Urinary bladder (tissue), 4 donors: ENCODE data around the gene SLC25A43. TPM values are rescaled to one million over a fixed set of nuclear protein-coding genes. Genes with fewer than 3 reads are reported as not detected.

Experiments used
- DNase-seq: peaks from one replicate; pipeline ENCODE4 v3.0.0-alpha.2; 2015; ENCODE audit errors: extremely low spot score
- H3K27ac ChIP-seq: one replicate; pipeline ENCODE4 v1.5.1; 2013; ENCODE audit warnings: low read depth, mild to moderate bottlenecking, moderate library complexity
- H3K36me3 ChIP-seq: one replicate; pipeline ENCODE4 v1.6.1; 2013; ENCODE audit warnings: mild to moderate bottlenecking, moderate library complexity; ENCODE audit not compliant: insufficient read depth
- H3K4me1 ChIP-seq: one replicate; pipeline ENCODE4 v1.6.1; 2013; ENCODE audit warnings: mild to moderate bottlenecking, moderate library complexity; ENCODE audit not compliant: insufficient read depth
- H3K4me3 ChIP-seq: one replicate; pipeline ENCODE4 v1.5.1; 2013; ENCODE audit warnings: low read depth, low read length
- WGBS: extraction: QIAGEN DNeasy Blood & Tissue Kit; methylation state at CpG from one replicate; pipeline ENCODE4 v1.1.7; 2013; 5-methylcytosine and 5-hydroxymethylcytosine counted together
- polyA plus RNA-seq: library from polyadenylated mRNA; stranded (reverse); fragments of 200-250 nt; gene quantifications from one replicate; pipeline ENCODE4 v1.2.3, GENCODE V29; 2013
- total RNA-seq: library from RNA; depleted of rRNA; stranded (reverse); fragments of >200 nt; gene quantifications from one replicate; pipeline ENCODE4 v1.2.3, GENCODE V29; 2014
- donor health status: healthy with polysubstance abuse.
- donor health status: healthy.

The SLC25A43 gene
- total and polyA plus RNA-seq, 2 donors, result 12.1 to 12.4 TPM

DNA sequence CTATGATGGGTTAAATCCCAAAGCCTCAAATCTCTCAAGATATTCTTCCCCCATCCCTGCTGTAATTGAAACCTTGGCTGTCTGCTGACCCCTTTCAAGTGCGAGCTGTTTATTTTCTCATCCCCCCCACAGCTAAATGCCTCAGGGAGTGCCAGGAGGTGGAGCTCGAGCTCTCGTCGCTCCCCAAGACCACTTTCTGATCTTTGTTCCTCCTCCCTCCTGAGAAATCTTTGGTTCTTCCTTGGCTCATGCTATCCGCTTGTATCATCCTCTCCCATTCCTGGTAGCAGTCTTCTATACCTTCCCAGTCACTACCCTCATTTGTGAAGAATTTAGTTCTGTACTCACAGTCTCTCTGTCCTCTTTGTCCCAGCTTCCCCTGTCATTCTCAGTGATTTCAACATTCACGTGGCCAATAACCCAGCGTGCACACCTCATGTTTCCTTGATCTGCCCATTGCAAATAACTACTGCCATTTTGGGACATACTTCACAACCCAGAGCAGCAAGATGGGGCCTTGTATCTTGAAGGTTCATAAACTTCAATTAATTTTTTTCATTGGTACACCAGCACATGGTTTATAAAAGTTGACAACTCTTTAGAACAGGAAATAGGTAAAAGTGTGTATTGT, 9.2 kb upstream of the SLC25A43 start:
- Histone ChIP-seq H3K4me3 (no peak overlapping the region), H3K36me3 (no peaks in the 10 kb centered on the region), H3K27ac (no peak overlapping the region), H3K4me1 (no peaks in the 10 kb centered on the region)
- DNase-seq, result no peak
- 47% methylated on average over 7 of the region's 7 CpGs for WGBS

GRCh38 chrX:119391279-119391678, 7.9 kb upstream of the SLC25A43 start:
- WGBS, result 73% methylated on average over 7 of the region's 8 CpGs
- no peaks in the 10 kb centered on the region for H3K4me1 ChIP-seq
- DNase-seq, result no peak

GRCh38 chrX:119393144-119393543, 6.0 kb upstream of the SLC25A43 start:
- H3K4me1 ChIP-seq, result no peaks in the 10 kb centered on the region
- no peak for DNase-seq
- WGBS, result 86% methylated on average over 2 of the region's 2 CpGs

More at GRCh38 chrX:119391279-119391678, 7.9 kb upstream of the SLC25A43 start:
- no peak overlapping the region for H3K4me3 ChIP-seq
- no peak overlapping the region for H3K27ac ChIP-seq
- no peaks in the 10 kb centered on the region for H3K36me3 ChIP-seq

DNA sequence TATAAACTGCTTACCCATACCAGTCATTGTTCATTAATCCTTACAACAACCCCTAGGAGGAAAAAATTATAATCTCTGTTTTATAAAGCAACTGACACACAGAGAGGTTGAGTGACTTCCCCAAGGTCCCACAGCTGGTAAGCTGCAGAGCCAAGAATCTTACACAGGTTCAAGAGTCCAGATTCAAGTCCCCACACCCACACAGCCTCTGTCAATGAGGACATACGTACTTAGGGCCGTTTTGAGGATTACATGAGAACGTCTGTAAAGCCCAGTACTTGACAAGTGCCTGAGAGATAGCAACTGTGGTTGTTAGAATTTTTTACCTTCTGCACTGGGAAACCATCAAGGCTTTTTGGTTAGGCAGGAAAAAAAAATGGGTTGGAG, 556 bp upstream of the SLC25A43 start:
- DNase-seq, result no peak
- Histone ChIP-seq H3K36me3 (no peaks in the 10 kb centered on the region), H3K4me3 (peak overlapping the region; percentile 71), H3K4me1 (no peaks in the 10 kb centered on the region), H3K27ac (no peak overlapping the region)
- WGBS, result 2% methylated on average over 3 of the region's 3 CpGs

More at GRCh38 chrX:119393144-119393543, 6.0 kb upstream of the SLC25A43 start:
- H3K4me3 ChIP-seq, result no peak overlapping the region
- no peak overlapping the region for H3K27ac ChIP-seq
- H3K36me3 ChIP-seq, result no peaks in the 10 kb centered on the region

- 3% methylated on average over 12 of the region's 12 CpGs for WGBS
- no peak for DNase-seq
- peak overlapping the region; percentile 71 for H3K4me3 ChIP-seq
Measured at GRCh38 chrX:119399772-119400101, 601 bp downstream of the SLC25A43 start.

GRCh38 chrX:119401569-119401968, 2.4 kb downstream of the SLC25A43 start:
- 82% methylated on average over 4 of the region's 4 CpGs for WGBS
- DNase-seq, result no peak
- no peaks in the 10 kb centered on the region for H3K36me3 ChIP-seq
- H3K4me1 ChIP-seq, result no peaks in the 10 kb centered on the region
- H3K27ac ChIP-seq, result no peak overlapping the region
- no peak overlapping the region for H3K4me3 ChIP-seq

More at GRCh38 chrX:119399772-119400101, 601 bp downstream of the SLC25A43 start:
- Histone ChIP-seq H3K4me1 (no peaks in the 10 kb centered on the region), H3K36me3 (no peaks in the 10 kb centered on the region), H3K27ac (peak overlapping the region; percentile 79)

GRCh38 chrX:119402588-119402987, 3.5 kb downstream of the SLC25A43 start:
- 90% methylated on average over 4 of the region's 4 CpGs for WGBS
- Histone ChIP-seq H3K4me3 (no peak overlapping the region), H3K36me3 (no peaks in the 10 kb centered on the region), H3K27ac (no peak overlapping the region), H3K4me1 (no peaks in the 10 kb centered on the region)
- DNase-seq, result no peak

DNA sequence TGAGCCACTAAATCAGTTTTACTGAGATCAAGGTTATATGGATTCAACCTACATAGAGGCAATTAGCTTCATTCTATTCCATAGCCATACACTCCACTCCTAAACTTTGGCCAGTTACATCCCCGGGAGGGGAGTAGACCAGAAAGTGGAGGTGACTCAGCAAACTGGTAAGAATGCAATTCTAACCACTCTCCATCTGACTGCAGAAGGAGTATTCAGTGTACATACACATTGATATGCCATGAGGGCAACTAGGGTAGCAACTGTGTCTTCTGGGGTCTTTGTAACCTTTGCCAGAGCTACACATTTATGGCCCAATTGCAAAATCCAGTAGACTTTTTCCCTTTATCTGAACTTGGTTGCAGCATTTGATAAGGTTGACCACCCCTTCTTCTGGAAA, 7.6 kb downstream of the SLC25A43 start:
- H3K4me1 ChIP-seq, result peaks cover 1% of the 10 kb centered on the region
- no peak overlapping the region for H3K4me3 ChIP-seq
- H3K36me3 ChIP-seq, result no peaks in the 10 kb centered on the region
- no peak for DNase-seq
- 85% methylated on average over 1 of the region's 1 CpG for WGBS
- H3K27ac ChIP-seq, result no peak overlapping the region

- Histone ChIP-seq H3K4me1 (peaks cover 1% of the 10 kb centered on the region), H3K4me3 (no peak overlapping the region), H3K27ac (no peak overlapping the region), H3K36me3 (no peaks in the 10 kb centered on the region)
- WGBS, result 88% methylated on average over 9 of the region's 9 CpGs
- DNase-seq, result no peak
Measured at GRCh38 chrX:119407681-119408080, 8.5 kb downstream of the SLC25A43 start.

DNA sequence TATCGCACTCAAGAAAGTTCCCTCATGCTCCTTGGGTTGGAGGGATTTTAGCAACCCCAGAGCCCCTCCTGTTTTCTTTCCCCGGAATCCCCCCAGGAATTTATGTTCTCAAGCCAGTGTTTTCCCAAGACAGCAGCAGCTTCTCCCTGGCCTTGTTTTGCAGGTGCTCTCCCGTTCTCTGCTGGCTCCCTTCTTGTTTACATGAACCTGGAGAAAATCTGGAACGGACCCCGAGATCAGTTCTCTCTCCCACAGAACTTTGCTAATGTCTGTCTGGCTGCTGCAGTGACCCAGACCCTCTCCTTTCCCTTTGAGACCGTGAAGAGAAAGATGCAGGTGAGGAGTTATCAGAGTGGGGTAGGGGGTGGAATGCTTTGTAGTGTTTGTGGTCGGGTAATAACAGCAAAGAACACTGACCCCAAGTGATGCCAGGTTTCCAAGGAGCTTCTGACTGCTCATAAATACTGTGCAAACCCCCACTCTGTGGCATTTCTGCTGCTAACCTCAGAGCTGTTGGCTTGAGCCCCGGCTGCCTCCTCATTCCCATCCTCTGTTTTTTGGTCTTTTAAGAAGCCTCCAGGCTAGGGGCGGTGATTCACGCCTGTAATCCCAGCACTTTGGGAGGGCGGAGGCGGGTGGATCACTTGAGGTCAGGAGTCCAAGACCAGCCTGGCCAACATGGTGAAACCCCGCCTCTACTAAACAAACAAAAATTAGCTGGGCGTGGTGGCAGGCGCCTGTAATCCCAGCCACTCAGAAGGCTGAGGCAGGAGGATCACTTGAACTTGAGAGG, 11.1 kb downstream of the SLC25A43 start:
- Histone ChIP-seq H3K4me1 (peaks cover 1% of the 10 kb centered on the region), H3K36me3 (no peaks in the 10 kb centered on the region), H3K4me3 (no peak overlapping the region), H3K27ac (no peak overlapping the region)
- no peak for DNase-seq
- WGBS, result 47% methylated on average over 15 of the region's 15 CpGs

DNA sequence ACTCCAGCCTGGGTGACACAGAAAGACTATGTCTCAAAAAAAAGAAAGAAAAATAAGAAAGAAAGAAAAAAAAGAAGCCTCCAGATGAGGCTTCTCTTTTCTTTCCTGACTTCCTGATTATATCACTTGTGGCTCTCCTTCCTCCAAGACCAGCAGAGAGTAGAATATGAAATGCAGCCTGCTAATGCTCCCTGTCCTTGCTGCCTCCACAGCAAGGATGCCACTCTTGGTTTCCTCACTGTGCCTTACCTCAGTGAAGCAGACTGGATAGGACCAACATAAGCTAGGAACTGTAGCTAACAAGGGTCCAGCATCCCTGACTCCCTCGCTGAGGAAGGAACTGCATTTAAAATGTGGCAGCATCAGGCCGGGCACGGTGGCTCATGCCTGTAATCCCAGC, 11.7 kb downstream of the SLC25A43 start:
- Histone ChIP-seq H3K36me3 (no peaks in the 10 kb centered on the region), H3K4me3 (no peak overlapping the region), H3K4me1 (peaks cover 1% of the 10 kb centered on the region), H3K27ac (no peak overlapping the region)
- 91% methylated on average over 3 of the region's 3 CpGs for WGBS
- no peak for DNase-seq

DNA sequence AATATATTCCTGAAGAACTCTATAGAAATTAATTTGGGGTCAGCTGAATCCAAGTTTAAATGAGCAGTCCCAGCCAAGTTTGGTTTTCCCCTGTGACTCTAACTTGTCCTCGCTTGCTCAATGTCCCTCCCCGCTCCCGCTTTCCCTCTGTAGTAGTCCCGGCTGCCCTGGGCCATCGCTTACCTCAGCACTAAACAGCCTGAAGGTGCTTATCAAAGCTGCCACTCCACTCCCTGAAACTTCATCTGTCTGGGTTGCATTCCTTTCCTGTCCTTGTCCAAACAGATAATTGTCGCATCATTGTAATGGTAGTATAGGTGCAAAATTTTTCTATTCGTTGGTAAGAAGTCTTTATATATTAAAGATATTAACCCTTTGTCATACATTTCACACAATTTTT, 12.8 kb downstream of the SLC25A43 start:
- no peak overlapping the region for H3K4me3 ChIP-seq
- H3K4me1 ChIP-seq, result peaks cover 1% of the 10 kb centered on the region
- no peaks in the 10 kb centered on the region for H3K36me3 ChIP-seq
- 86% methylated on average over 7 of the region's 7 CpGs for WGBS
- no peak for DNase-seq
- H3K27ac ChIP-seq, result no peak overlapping the region

DNA sequence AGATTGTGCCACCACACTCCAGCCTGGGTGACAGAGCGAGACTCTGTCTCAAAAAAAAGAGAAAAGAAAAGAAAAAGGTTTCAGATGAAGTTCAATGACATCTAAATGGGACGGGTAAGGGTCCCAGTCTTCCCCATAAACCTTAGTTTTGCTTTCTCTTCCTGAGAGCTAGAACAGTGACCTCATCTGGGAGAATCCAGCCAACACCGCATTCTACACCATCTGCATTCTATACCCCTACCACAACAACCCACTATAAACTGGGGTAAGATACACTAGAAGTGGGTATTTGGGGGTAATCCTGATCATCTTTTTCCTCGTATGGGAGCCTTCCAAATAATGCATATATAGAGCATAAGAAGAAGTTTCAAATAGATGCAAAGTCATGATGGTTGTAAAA, 18.2 kb downstream of the SLC25A43 start:
- Histone ChIP-seq H3K4me3 (no peak overlapping the region), H3K4me1 (no peaks in the 10 kb centered on the region), H3K27ac (no peak overlapping the region), H3K36me3 (no peaks in the 10 kb centered on the region)
- DNase-seq, result no peak
- 73% methylated on average over 4 of the region's 4 CpGs for WGBS

DNA sequence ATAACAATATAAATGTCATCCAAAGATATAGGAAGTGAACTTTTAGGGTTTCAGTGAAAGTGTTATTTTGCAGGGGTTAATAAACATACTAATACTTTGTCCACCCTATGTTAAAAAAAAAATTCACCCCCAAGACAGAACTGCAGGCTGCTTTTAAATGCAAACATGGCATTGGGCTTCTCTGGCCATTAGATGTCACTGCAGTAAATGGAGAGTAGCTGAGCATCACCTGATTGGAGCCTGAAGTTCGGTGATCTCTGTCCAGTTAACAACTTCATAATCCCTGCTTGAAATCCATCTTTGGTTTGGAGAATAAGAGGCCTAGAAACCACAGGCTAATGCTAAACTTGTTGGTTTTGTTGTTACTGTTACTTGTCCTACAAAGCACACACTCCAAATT, 18.7 kb downstream of the SLC25A43 start:
- no peaks in the 10 kb centered on the region for H3K4me1 ChIP-seq
- H3K4me3 ChIP-seq, result no peak overlapping the region
- WGBS, result 50% methylated on average over 1 of the region's 1 CpG
- DNase-seq, result no peak
- no peaks in the 10 kb centered on the region for H3K36me3 ChIP-seq
- H3K27ac ChIP-seq, result no peak overlapping the region
